HEK293 (cell line): ENCODE results near the gene POLR3C.

Experiments used
- BCL11B ChIP-seq: fragments of 450-650 bp; formaldehyde crosslinking; IDR thresholded peaks from 2 replicates; pipeline ENCODE4 v1.5.1; 2016; ENCODE audit warnings: low read depth, missing biosample characterization, missing genetic modification characterization
- IKZF3 ChIP-seq: fragments of 450-650 bp; IDR thresholded peaks from 2 replicates; pipeline ENCODE4 v1.5.0; 2018; ENCODE audit warnings: missing biosample characterization, mild to moderate bottlenecking, missing genetic modification characterization, moderate library complexity
- ZNF23 ChIP-seq: fragments of 450-650 bp; formaldehyde crosslinking; IDR thresholded peaks from 2 replicates; pipeline ENCODE4 v1.5.1; 2016; ENCODE audit warnings: missing biosample characterization, missing genetic modification characterization, borderline replicate concordance
- ZNF292 ChIP-seq: fragments of 450-650 bp; formaldehyde crosslinking; IDR thresholded peaks from 2 replicates; pipeline ENCODE4 v1.5.1; 2016; ENCODE audit warnings: low read depth, missing biosample characterization, missing genetic modification characterization, borderline replicate concordance
- ZNF311 ChIP-seq: fragments of 450-650 bp; formaldehyde crosslinking; IDR thresholded peaks from 2 replicates; pipeline ENCODE4 v1.5.1; 2017; ENCODE audit warnings: missing biosample characterization, missing genetic modification characterization, borderline replicate concordance
- ZNF335 ChIP-seq: fragments of 450-650 bp; formaldehyde crosslinking; conservative IDR thresholded peaks from 2 replicates; pipeline ENCODE4 v1.5.1; 2016; ENCODE audit warnings: missing biosample characterization, missing genetic modification characterization
- ZNF366 ChIP-seq: fragments of 450-650 bp; formaldehyde crosslinking; conservative IDR thresholded peaks from 2 replicates; pipeline ENCODE4 v1.5.1; 2016; ENCODE audit warnings: missing biosample characterization, missing genetic modification characterization
- ZNF37A ChIP-seq: fragments of 450-650 bp; IDR thresholded peaks from 2 replicates; pipeline ENCODE4 v1.5.1; 2018; ENCODE audit warnings: missing biosample characterization, missing genetic modification characterization
- ZNF544 ChIP-seq: fragments of 450-650 bp; formaldehyde crosslinking; IDR thresholded peaks from 2 replicates; pipeline ENCODE4 v1.5.0; 2017; ENCODE audit warnings: missing biosample characterization, missing genetic modification characterization
- ZNF548 ChIP-seq: fragments of 450-650 bp; formaldehyde crosslinking; IDR thresholded peaks from 2 replicates; pipeline ENCODE4 v1.5.1; 2016; ENCODE audit warnings: missing biosample characterization, missing genetic modification characterization
- ZNF571 ChIP-seq: fragments of 450-650 bp; formaldehyde crosslinking; IDR thresholded peaks from 2 replicates; pipeline ENCODE4 v1.5.0; 2017; ENCODE audit warnings: missing biosample characterization, missing genetic modification characterization
- ZNF596 ChIP-seq: fragments of 450-650 bp; IDR thresholded peaks from 2 replicates; pipeline ENCODE4 v1.5.0; 2018; ENCODE audit warnings: missing biosample characterization, mild to moderate bottlenecking, missing genetic modification characterization, moderate library complexity
- ZNF629 ChIP-seq: fragments of 450-650 bp; formaldehyde crosslinking; IDR thresholded peaks from 2 replicates; pipeline ENCODE4 v1.5.1; 2017; ENCODE audit warnings: missing biosample characterization, missing genetic modification characterization
- ZNF660 ChIP-seq: fragments of 450-650 bp; IDR thresholded peaks from 2 replicates; pipeline ENCODE4 v1.5.1; 2018; ENCODE audit warnings: missing biosample characterization, mild to moderate bottlenecking, missing genetic modification characterization
- ZNF830 ChIP-seq: fragments of 450-650 bp; IDR thresholded peaks from 2 replicates; pipeline ENCODE4 v1.5.0; 2018; ENCODE audit warnings: missing biosample characterization, missing genetic modification characterization, low read depth, mild to moderate bottlenecking, moderate library complexity
- ZSCAN23 ChIP-seq: fragments of 450-650 bp; formaldehyde crosslinking; IDR thresholded peaks from 2 replicates; pipeline ENCODE4 v1.5.1; 2016; ENCODE audit warnings: missing biosample characterization, missing genetic modification characterization
- TF ChIP-seq, protein P1 (sequence below): fragments of 450-650 bp; formaldehyde crosslinking; IDR thresholded peaks from 2 replicates; pipeline ENCODE4 v1.5.1; 2016; ENCODE audit warnings: missing biosample characterization, missing genetic modification characterization
- TF ChIP-seq, protein P2 (sequence below): fragments of 450-650 bp; formaldehyde crosslinking; IDR thresholded peaks from 2 replicates; pipeline ENCODE4 v1.5.1; 2016; ENCODE audit warnings: missing biosample characterization, missing genetic modification characterization
- TF ChIP-seq, protein P3 (sequence below): fragments of 450-650 bp; formaldehyde crosslinking; IDR thresholded peaks from 2 replicates; pipeline ENCODE4 v1.5.1; 2016; ENCODE audit warnings: missing biosample characterization, missing genetic modification characterization
- TF ChIP-seq, protein P4 (sequence below): fragments of 450-650 bp; formaldehyde crosslinking; optimal IDR thresholded peaks from 2 replicates; pipeline ENCODE3; 2016; ENCODE audit warnings: missing biosample characterization, mild to moderate bottlenecking, missing genetic modification characterization
- TF ChIP-seq, protein P5 (sequence below): fragments of 450-650 bp; formaldehyde crosslinking; IDR thresholded peaks from 2 replicates; pipeline ENCODE4 v1.5.1; 2017; ENCODE audit warnings: missing biosample characterization, mild to moderate bottlenecking, missing genetic modification characterization, moderate library complexity
- TF ChIP-seq, protein P6 (sequence below): fragments of 450-650 bp; formaldehyde crosslinking; IDR thresholded peaks from 2 replicates; pipeline ENCODE4 v1.5.1; 2016; ENCODE audit warnings: missing biosample characterization, missing genetic modification characterization, borderline replicate concordance
- TF ChIP-seq, protein P7 (sequence below): fragments of 450-650 bp; formaldehyde crosslinking; IDR thresholded peaks from 2 replicates; pipeline ENCODE4 v1.5.1; 2017; ENCODE audit warnings: missing biosample characterization, missing genetic modification characterization

Gene POLR3C

DNA sequence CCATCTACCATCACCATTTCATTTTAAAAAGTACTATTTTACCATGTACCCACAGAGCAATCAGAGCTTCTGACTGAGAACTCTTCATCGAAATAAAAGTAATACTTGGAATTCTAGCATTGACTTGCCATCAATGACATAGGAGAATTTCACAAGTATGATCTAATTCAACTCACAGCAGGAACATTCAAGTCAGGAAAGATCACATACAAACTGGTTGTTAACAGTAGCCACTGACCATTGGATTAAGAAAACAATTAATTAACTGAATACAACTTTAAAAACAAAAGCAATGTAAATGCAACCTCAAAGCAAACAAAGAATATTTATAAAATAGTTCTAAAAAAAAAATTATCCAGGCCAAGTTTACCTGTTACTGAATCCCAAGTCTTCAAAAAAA, 18.9 kb upstream of the POLR3C start (continued):
- TF ChIP-seq ZNF366 (tag by site-specific recombination) (no peak), ZSCAN23 (no peak), ZNF23 (tag by site-specific recombination) (no peak), ZNF37A (tag by site-specific recombination) (no peak), ZNF660 (peak; percentile 32; the same call in 1 of the 2 replicates), ZNF335 (tag by site-specific recombination) (no peak), ZNF544 (tag by site-specific recombination) (no peak), IKZF3 (tag by site-specific recombination) (no peak), ZNF311 (tag by site-specific recombination) (no peak), ZNF548 (no peak), ZNF830 (no peak), ZNF571 (tag by site-specific recombination) (no peak), ZNF629 (tag by site-specific recombination) (peak; percentile 65), ZNF596 (tag by site-specific recombination) (no peak), ZNF292 (tag by site-specific recombination) (no peak), BCL11B (no peak)
- TF ChIP-seq, protein P1, sequence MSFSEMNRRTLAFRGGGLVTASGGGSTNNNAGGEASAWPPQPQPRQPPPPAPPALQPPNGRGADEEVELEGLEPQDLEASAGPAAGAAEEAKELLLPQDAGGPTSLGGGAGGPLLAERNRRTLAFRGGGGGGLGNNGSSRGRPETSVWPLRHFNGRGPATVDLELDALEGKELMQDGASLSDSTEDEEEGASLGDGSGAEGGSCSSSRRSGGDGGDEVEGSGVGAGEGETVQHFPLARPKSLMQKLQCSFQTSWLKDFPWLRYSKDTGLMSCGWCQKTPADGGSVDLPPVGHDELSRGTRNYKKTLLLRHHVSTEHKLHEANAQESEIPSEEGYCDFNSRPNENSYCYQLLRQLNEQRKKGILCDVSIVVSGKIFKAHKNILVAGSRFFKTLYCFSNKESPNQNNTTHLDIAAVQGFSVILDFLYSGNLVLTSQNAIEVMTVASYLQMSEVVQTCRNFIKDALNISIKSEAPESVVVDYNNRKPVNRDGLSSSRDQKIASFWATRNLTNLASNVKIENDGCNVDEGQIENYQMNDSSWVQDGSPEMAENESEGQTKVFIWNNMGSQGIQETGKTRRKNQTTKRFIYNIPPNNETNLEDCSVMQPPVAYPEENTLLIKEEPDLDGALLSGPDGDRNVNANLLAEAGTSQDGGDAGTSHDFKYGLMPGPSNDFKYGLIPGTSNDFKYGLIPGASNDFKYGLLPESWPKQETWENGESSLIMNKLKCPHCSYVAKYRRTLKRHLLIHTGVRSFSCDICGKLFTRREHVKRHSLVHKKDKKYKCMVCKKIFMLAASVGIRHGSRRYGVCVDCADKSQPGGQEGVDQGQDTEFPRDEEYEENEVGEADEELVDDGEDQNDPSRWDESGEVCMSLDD = no peak
- TF ChIP-seq, protein P2, sequence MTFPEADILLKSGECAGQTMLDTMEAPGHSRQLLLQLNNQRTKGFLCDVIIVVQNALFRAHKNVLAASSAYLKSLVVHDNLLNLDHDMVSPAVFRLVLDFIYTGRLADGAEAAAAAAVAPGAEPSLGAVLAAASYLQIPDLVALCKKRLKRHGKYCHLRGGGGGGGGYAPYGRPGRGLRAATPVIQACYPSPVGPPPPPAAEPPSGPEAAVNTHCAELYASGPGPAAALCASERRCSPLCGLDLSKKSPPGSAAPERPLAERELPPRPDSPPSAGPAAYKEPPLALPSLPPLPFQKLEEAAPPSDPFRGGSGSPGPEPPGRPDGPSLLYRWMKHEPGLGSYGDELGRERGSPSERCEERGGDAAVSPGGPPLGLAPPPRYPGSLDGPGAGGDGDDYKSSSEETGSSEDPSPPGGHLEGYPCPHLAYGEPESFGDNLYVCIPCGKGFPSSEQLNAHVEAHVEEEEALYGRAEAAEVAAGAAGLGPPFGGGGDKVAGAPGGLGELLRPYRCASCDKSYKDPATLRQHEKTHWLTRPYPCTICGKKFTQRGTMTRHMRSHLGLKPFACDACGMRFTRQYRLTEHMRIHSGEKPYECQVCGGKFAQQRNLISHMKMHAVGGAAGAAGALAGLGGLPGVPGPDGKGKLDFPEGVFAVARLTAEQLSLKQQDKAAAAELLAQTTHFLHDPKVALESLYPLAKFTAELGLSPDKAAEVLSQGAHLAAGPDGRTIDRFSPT (tag by site-specific recombination) = no peak
- TF ChIP-seq, protein P3, sequence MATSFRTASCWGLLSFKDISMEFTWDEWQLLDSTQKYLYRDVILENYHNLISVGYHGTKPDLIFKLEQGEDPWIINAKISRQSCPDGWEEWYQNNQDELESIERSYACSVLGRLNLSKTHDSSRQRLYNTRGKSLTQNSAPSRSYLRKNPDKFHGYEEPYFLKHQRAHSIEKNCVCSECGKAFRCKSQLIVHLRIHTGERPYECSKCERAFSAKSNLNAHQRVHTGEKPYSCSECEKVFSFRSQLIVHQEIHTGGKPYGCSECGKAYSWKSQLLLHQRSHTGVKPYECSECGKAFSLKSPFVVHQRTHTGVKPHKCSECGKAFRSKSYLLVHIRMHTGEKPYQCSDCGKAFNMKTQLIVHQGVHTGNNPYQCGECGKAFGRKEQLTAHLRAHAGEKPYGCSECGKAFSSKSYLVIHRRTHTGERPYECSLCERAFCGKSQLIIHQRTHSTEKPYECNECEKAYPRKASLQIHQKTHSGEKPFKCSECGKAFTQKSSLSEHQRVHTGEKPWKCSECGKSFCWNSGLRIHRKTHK (tag by site-specific recombination) = no peak
- TF ChIP-seq, protein P4, sequence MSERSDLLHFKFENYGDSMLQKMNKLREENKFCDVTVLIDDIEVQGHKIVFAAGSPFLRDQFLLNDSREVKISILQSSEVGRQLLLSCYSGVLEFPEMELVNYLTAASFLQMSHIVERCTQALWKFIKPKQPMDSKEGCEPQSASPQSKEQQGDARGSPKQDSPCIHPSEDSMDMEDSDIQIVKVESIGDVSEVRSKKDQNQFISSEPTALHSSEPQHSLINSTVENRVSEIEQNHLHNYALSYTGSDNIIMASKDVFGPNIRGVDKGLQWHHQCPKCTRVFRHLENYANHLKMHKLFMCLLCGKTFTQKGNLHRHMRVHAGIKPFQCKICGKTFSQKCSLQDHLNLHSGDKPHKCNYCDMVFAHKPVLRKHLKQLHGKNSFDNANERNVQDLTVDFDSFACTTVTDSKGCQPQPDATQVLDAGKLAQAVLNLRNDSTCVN = no peak
- TF ChIP-seq, protein P5, sequence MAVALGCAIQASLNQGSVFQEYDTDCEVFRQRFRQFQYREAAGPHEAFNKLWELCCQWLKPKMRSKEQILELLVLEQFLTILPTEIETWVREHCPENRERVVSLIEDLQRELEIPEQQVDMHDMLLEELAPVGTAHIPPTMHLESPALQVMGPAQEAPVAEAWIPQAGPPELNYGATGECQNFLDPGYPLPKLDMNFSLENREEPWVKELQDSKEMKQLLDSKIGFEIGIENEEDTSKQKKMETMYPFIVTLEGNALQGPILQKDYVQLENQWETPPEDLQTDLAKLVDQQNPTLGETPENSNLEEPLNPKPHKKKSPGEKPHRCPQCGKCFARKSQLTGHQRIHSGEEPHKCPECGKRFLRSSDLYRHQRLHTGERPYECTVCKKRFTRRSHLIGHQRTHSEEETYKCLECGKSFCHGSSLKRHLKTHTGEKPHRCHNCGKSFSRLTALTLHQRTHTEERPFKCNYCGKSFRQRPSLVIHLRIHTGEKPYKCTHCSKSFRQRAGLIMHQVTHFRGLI = no peak
- TF ChIP-seq, protein P6, sequence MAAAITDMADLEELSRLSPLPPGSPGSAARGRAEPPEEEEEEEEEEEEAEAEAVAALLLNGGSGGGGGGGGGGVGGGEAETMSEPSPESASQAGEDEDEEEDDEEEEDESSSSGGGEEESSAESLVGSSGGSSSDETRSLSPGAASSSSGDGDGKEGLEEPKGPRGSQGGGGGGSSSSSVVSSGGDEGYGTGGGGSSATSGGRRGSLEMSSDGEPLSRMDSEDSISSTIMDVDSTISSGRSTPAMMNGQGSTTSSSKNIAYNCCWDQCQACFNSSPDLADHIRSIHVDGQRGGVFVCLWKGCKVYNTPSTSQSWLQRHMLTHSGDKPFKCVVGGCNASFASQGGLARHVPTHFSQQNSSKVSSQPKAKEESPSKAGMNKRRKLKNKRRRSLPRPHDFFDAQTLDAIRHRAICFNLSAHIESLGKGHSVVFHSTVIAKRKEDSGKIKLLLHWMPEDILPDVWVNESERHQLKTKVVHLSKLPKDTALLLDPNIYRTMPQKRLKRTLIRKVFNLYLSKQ (tag by site-specific recombination) = no peak
- TF ChIP-seq, protein P7, sequence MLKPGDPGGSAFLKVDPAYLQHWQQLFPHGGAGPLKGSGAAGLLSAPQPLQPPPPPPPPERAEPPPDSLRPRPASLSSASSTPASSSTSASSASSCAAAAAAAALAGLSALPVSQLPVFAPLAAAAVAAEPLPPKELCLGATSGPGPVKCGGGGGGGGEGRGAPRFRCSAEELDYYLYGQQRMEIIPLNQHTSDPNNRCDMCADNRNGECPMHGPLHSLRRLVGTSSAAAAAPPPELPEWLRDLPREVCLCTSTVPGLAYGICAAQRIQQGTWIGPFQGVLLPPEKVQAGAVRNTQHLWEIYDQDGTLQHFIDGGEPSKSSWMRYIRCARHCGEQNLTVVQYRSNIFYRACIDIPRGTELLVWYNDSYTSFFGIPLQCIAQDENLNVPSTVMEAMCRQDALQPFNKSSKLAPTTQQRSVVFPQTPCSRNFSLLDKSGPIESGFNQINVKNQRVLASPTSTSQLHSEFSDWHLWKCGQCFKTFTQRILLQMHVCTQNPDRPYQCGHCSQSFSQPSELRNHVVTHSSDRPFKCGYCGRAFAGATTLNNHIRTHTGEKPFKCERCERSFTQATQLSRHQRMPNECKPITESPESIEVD (tag by site-specific recombination) = peak; percentile 54
